CD4-positive, alpha-beta memory T cell (primary cell): Measurements from ENCODE around the gene ACACA. TPM values are rescaled to one million over a fixed set of nuclear protein-coding genes. Genes with fewer than 3 reads are reported as not detected.

Experiments
- CTCF ChIA-PET: fragments of 350-600 bp; sonication (Branson Sonifier 250); formaldehyde crosslinking; loops from one replicate; lab custom pipeline; 2021; ENCODE audit warnings: inconsistent platforms; ENCODE audit not compliant: partially characterized antibody; lab: Charles Lee
- POLR2A ChIA-PET: fragments of 350-600 bp; sonication (Branson Sonifier 250); formaldehyde crosslinking; loops from one replicate; lab custom pipeline; 2021; ENCODE audit not compliant: partially characterized antibody; lab: Charles Lee
- DNase-seq, 5 donors: peaks; one replicate each; pipeline versions ENCODE4 v3.0.0 to v3.0.0-alpha.2; 2020 to 2022; ENCODE audit warnings: mixed read lengths in 1 of 5
- H3K27ac ChIP-seq: one replicate; pipeline ENCODE4 v1.7.0; 2013; ENCODE audit warnings: low read depth, low read length
- H3K27me3 ChIP-seq: 2 replicates; pipeline ENCODE4 v1.7.0; 2013; ENCODE audit warnings: mild to moderate bottlenecking, low read length, moderate library complexity; ENCODE audit not compliant: insufficient read depth
- H3K36me3 ChIP-seq: 2 replicates; pipeline ENCODE4 v1.7.0; 2013; ENCODE audit warnings: mild to moderate bottlenecking, low read length, moderate library complexity; ENCODE audit not compliant: insufficient read depth
- H3K4me1 ChIP-seq: 2 replicates; pipeline ENCODE4 v1.7.0; 2013; ENCODE audit warnings: mild to moderate bottlenecking, low read length, moderate library complexity; ENCODE audit not compliant: insufficient read depth
- H3K4me3 ChIP-seq, 2 donors: one replicate each; pipeline ENCODE4 v1.7.0; 2013; ENCODE audit warnings: low read length in 2 of 2, mild to moderate bottlenecking in 1 of 2
- H3K9me3 ChIP-seq, 2 donors: one replicate each; pipeline ENCODE4 v1.7.0; 2013; ENCODE audit warnings: low read length in 2 of 2, control low read depth in 1 of 2; ENCODE audit not compliant: control insufficient read depth in 1 of 2
- H3K27ac Mint-ChIP-seq, 7 donors: one replicate each; pipeline ENCODE4 v1.8.0; 2020 to 2021; ENCODE audit warnings: mixed read lengths in 7 of 7, mild to moderate bottlenecking in 6 of 7, inconsistent platforms in 3 of 7, moderate library complexity in 3 of 7
- H3K27me3 Mint-ChIP-seq, 2 donors: one replicate each; pipeline ENCODE4 v1.8.0; 2020 to 2021; ENCODE audit warnings: mixed read lengths in 2 of 2
- H3K36me3 Mint-ChIP-seq, 2 donors: one replicate each; pipeline ENCODE4 v1.8.0; 2020 to 2021; ENCODE audit warnings: mixed read lengths in 2 of 2, inconsistent platforms in 1 of 2, mild to moderate bottlenecking in 1 of 2
- H3K4me1 Mint-ChIP-seq, 4 donors: one replicate each; pipeline ENCODE4 v1.8.0; 2020 to 2021; ENCODE audit warnings: mixed read lengths in 4 of 4, mild to moderate bottlenecking in 1 of 4
- H3K4me3 Mint-ChIP-seq, 8 donors: one replicate each; pipeline ENCODE4 v1.8.0; 2020 to 2021; ENCODE audit warnings: mixed read lengths in 8 of 8, mild to moderate bottlenecking in 7 of 8, moderate library complexity in 6 of 8, inconsistent platforms in 3 of 8
- H3K9me3 Mint-ChIP-seq, 8 donors: one replicate each; pipeline ENCODE4 v1.8.0; 2020 to 2021; ENCODE audit warnings: mixed read lengths in 8 of 8, mild to moderate bottlenecking in 5 of 8, inconsistent platforms in 3 of 8, moderate library complexity in 1 of 8
- intact Hi-C: fragments of 100-400 bp; cut with micrococcal nuclease; formaldehyde crosslinking; loops from one replicate; pipeline ENCODE4 v1.15.1; 2023
- polyA plus RNA-seq, 2 donors: library from polyadenylated mRNA; unstranded; fragments of 300-500 nt; fragmentation: Illumina TruSeq; gene quantifications; one replicate each; pipeline ENCODE4 v1.2.3, GENCODE V29; 2021
- total RNA-seq, 2 experiments: library from RNA; stranded (reverse); gene quantifications; one replicate each; pipeline ENCODE4 v1.2.3, GENCODE V29; 2021

ACACA gene
- total and polyA plus RNA-seq, 4 experiments from 2014 or later = 4.8 to 15.2 (median 10.1) TPM

- H3K36me3 ChIP-seq = no peaks in the 10 kb centered on the region
- no peaks in the 10 kb centered on the region for H3K4me1 ChIP-seq
- ChIA-PET CTCF (interaction anchor here (1.2 kb wide), 1 partner anchor 10 kb away, joined by 5 read pairs; no protein-coding TSS in a partner anchor), POLR2A (no interaction called here)
- no peak overlapping the region for H3K27ac ChIP-seq
- Mint-ChIP-seq H3K9me3 (no peaks in the 10 kb centered on the region), H3K27me3 (no peaks in the 10 kb centered on the region), H3K27ac (peak overlapping the region in 1 of 7 donors; percentile 1), H3K4me3 (no peak overlapping the region), H3K4me1 (peaks cover 0 to 1% (median 0%) of the 10 kb centered on the region in 4 donors), H3K36me3 (peaks cover 28 to 44% of the 10 kb centered on the region in 2 donors)
- no peaks in the 10 kb centered on the region for H3K9me3 ChIP-seq
- intact Hi-C loops = no loop called here
- no peaks in the 10 kb centered on the region for H3K27me3 ChIP-seq
- H3K4me3 ChIP-seq = no peak overlapping the region
- DNase-seq = no peak
These were observed 130.2 kb downstream of the ACACA start for GRCh38 chr17:37276475-37276874.

GRCh38 chr17:37274461-37274860 lies 132.2 kb downstream of the ACACA start:
- Mint-ChIP-seq H3K4me1 (peaks cover 0 to 1% (median 0%) of the 10 kb centered on the region in 4 donors), H3K27me3 (no peaks in the 10 kb centered on the region), H3K27ac (no peak overlapping the region), H3K36me3 (peaks cover 40 to 49% of the 10 kb centered on the region in 2 donors), H3K9me3 (no peaks in the 10 kb centered on the region), H3K4me3 (no peak overlapping the region)
- Histone ChIP-seq H3K36me3 (no peaks in the 10 kb centered on the region), H3K4me3 (no peak overlapping the region), H3K27me3 (no peaks in the 10 kb centered on the region), H3K4me1 (no peaks in the 10 kb centered on the region), H3K9me3 (no peaks in the 10 kb centered on the region), H3K27ac (no peak overlapping the region)
- no peak for DNase-seq
- CTCF ChIA-PET = no interaction called here
- POLR2A ChIA-PET = no interaction called here
- intact Hi-C loops = no loop called here

GRCh38 chr17:37273409-37274051 lies 133.1 kb downstream of the ACACA start:
- intact Hi-C loops = no loop called here
- Histone ChIP-seq H3K4me3 (no peak overlapping the region), H3K4me1 (no peaks in the 10 kb centered on the region), H3K36me3 (no peaks in the 10 kb centered on the region), H3K27me3 (no peaks in the 10 kb centered on the region), H3K27ac (no peak overlapping the region), H3K9me3 (no peaks in the 10 kb centered on the region)
- Mint-ChIP-seq H3K9me3 (no peaks in the 10 kb centered on the region), H3K4me3 (no peak overlapping the region), H3K27me3 (no peaks in the 10 kb centered on the region), H3K4me1 (peaks cover 0 to 1% (median 0%) of the 10 kb centered on the region in 4 donors), H3K27ac (peak overlapping the region in 3 of 7 donors; percentile 19 to 84 (median 81)), H3K36me3 (peaks cover 45 to 55% of the 10 kb centered on the region in 2 donors)
- DNase-seq = no peak
- CTCF ChIA-PET = no interaction called here
- POLR2A ChIA-PET = no interaction called here

GRCh38 chr17:37265446-37266173 lies 141.0 kb downstream of the ACACA start:
- intact Hi-C loops = no loop called here
- no peak overlapping the region for H3K27ac ChIP-seq
- no peaks in the 10 kb centered on the region for H3K4me1 Mint-ChIP-seq
- CTCF ChIA-PET = no interaction called here
- peaks cover 2 to 23% (median 14%) of the 10 kb centered on the region in 8 donors for H3K9me3 Mint-ChIP-seq
- H3K4me3 ChIP-seq = no peak overlapping the region
- POLR2A ChIA-PET = no interaction called here
- no peak overlapping the region for H3K4me3 Mint-ChIP-seq
- no peaks in the 10 kb centered on the region for H3K4me1 ChIP-seq
- no peaks in the 10 kb centered on the region for H3K27me3 Mint-ChIP-seq
- peaks cover 58 to 76% of the 10 kb centered on the region in 2 donors for H3K36me3 Mint-ChIP-seq
- no peak for DNase-seq
- H3K27ac Mint-ChIP-seq = no peak overlapping the region
- no peaks in the 10 kb centered on the region for H3K27me3 ChIP-seq
- peaks cover 12% of the 10 kb centered on the region for H3K36me3 ChIP-seq
- H3K9me3 ChIP-seq = peaks cover 0 to 5% of the 10 kb centered on the region in 2 donors

- Histone ChIP-seq H3K4me3 (no peak overlapping the region), H3K27me3 (no peaks in the 10 kb centered on the region), H3K4me1 (no peaks in the 10 kb centered on the region), H3K9me3 (peaks cover 0 to 5% of the 10 kb centered on the region in 2 donors), H3K36me3 (peaks cover 12% of the 10 kb centered on the region), H3K27ac (no peak overlapping the region)
- H3K4me3 Mint-ChIP-seq = no peak overlapping the region
- DNase-seq = no peak
- no peaks in the 10 kb centered on the region for H3K27me3 Mint-ChIP-seq
- H3K4me1 Mint-ChIP-seq = no peaks in the 10 kb centered on the region
- peaks cover 0 to 15% (median 6%) of the 10 kb centered on the region in 8 donors for H3K9me3 Mint-ChIP-seq
- H3K36me3 Mint-ChIP-seq = peaks cover 40 to 53% of the 10 kb centered on the region in 2 donors
- intact Hi-C loops = no loop called here
- no peak overlapping the region for H3K27ac Mint-ChIP-seq
- ChIA-PET CTCF (no interaction called here), POLR2A (no interaction called here)
These were observed 145.3 kb downstream of the ACACA start for GRCh38 chr17:37261286-37261685.

DNA sequence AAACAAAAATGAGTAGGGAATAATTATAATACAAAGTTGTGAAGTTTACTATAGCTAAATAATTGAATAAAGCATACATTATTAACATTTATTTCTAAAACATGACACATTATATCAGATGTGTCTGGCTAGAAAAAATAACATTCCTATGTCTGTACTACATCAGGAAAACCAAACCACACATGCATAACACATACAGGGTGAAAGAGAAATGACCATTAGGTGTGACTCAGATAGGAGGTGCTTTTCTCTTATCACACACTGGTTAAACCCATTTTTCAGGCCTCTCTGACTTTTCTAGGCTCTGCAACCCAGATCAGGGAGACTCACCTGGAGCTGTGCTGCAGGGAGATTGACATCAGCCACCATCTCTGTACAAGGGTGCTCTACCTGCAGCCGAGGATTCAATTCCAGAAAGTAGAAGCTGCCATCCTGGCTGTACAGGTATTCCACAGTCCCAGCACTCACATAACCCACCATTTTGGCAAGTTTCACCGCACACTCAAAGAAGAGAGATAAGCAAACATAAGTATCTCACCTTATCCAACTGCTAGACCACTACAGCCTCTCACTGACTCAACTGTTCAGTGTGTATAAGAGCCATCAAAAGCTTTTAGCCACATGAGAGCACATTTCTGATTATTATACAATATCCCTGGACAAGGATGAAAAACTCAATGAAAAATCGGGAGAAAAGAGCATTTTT lies 147.5 kb downstream of the ACACA start:
- Mint-ChIP-seq H3K27me3 (no peaks in the 10 kb centered on the region), H3K9me3 (no peaks in the 10 kb centered on the region), H3K27ac (no peak overlapping the region), H3K4me3 (no peak overlapping the region), H3K36me3 (peaks cover 22 to 34% of the 10 kb centered on the region in 2 donors), H3K4me1 (no peaks in the 10 kb centered on the region)
- Histone ChIP-seq H3K27me3 (no peaks in the 10 kb centered on the region), H3K9me3 (no peaks in the 10 kb centered on the region), H3K4me1 (no peaks in the 10 kb centered on the region), H3K27ac (no peak overlapping the region), H3K36me3 (no peaks in the 10 kb centered on the region), H3K4me3 (no peak overlapping the region)
- intact Hi-C loops = no loop called here
- POLR2A ChIA-PET = no interaction called here
- DNase-seq = no peak
- CTCF ChIA-PET = no interaction called here

GRCh38 chr17:37256627-37257026 lies 150.0 kb downstream of the ACACA start:
- no peaks in the 10 kb centered on the region for H3K27me3 Mint-ChIP-seq
- Histone ChIP-seq H3K27me3 (no peaks in the 10 kb centered on the region), H3K36me3 (peaks cover 4% of the 10 kb centered on the region), H3K4me3 (no peak overlapping the region), H3K9me3 (no peaks in the 10 kb centered on the region), H3K4me1 (no peaks in the 10 kb centered on the region), H3K27ac (no peak overlapping the region)
- ChIA-PET CTCF (interaction anchor here (1.5 kb wide), 1 partner anchor 631 kb away, joined by 3 read pairs; no protein-coding TSS in a partner anchor), POLR2A (no interaction called here)
- no peaks in the 10 kb centered on the region for H3K9me3 Mint-ChIP-seq
- no peak overlapping the region for H3K4me3 Mint-ChIP-seq
- peaks cover 21 to 23% of the 10 kb centered on the region in 2 donors for H3K36me3 Mint-ChIP-seq
- H3K4me1 Mint-ChIP-seq = no peaks in the 10 kb centered on the region
- no peak overlapping the region for H3K27ac Mint-ChIP-seq
- intact Hi-C loops = no loop called here
- DNase-seq = no peak
